ENCODE results near the gene MYOZ3.
A peak's percentile ranks its signal among the peaks of the same experiment; 100 is the strongest.

Gene MYOZ3

DNA sequence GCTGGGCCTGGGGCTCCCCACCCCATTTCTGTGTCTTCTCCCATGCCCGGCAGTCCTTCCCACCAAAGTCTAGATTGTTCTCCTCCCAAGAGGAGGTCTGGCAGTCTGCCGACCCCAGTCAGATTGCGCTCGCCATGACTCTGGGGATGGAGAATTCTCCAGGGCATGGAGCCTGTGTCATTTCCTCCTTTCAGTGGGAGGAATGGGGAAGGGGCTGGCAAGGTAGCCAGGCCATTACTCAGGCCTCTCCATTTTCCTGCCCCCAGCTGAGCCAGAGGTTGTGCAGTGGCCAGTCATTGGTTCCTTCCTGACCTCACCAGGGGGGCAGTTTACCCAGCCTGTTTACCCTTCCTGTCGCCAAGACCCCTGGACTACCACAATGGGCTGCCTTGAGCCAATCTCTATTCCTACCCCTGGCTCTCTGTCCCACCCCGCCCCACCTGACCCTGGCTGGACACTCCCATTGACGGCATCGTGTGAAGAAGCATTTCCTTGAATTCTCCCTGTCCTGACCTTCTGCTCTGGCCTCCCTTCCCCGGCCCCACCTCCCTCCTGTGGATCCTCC, 20.0 kb upstream of the MYOZ3 start:
- DNase-seq, result peak in 2 of 10 donors; percentile 56 to 63
- intact Hi-C loops (cut with DNase I), result no loop called here

DNA sequence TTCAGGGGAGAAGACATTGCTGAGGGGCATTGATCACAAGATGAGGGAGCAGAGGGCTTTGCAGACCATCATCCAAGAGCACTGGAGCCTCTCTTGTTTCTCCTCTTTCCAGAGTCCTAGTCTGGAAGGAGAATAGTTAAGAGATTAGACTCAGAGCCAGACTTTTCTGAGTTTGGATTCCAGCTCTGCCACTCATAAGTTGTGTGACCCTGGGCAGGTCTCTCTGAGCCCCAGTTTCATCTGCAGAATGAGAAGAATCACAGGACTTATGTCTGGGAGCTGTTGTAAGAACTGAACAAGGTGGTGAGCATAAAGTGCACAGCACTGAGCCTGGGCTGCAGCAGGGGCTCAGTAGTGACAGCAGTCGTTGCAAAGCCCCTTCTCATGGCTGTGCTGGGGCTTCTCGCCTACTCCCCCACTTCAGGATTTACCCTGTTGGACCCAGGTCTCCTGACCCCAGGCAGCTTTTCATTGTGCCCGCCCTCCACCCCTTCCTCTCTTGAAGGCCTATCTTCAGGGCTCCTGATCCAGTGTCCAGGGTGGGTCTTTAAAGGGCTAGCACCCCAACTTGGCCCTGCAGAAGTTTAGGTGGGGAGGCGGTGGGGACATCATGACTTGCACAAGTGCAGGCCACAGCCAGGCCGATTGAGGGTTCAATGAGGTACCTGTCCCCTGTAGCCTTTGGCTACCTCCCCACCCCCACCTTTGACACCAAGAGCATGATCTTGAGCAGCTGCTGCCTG, 19.1 kb upstream of the MYOZ3 start:
- DNase-seq, result peak in 2 of 10 donors; percentile 50 to 77
- intact Hi-C loops (cut with DNase I), result no loop called here

DNA sequence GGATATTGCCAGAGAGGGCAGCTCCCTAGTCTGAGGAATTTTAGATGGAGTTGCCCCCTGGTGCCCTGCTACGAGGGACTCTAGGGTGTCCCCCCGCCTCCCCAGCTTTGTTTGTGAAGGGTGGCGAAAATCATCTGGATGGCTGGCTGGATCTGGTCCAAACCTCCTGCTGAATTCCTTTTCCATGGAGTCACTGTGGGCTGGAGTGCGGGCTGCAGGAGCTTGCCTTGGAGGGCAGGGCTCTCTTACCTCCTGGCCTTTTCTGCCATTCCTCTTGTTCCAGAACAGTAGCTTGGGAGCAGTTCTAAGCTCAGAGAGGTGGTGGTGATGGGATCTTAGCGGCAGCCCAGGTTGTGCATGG, 18.5 kb upstream of the MYOZ3 start:
- peak in 2 of 10 donors; percentile 47 to 57 for DNase-seq
- intact Hi-C loops (cut with DNase I), result no loop called here

DNA sequence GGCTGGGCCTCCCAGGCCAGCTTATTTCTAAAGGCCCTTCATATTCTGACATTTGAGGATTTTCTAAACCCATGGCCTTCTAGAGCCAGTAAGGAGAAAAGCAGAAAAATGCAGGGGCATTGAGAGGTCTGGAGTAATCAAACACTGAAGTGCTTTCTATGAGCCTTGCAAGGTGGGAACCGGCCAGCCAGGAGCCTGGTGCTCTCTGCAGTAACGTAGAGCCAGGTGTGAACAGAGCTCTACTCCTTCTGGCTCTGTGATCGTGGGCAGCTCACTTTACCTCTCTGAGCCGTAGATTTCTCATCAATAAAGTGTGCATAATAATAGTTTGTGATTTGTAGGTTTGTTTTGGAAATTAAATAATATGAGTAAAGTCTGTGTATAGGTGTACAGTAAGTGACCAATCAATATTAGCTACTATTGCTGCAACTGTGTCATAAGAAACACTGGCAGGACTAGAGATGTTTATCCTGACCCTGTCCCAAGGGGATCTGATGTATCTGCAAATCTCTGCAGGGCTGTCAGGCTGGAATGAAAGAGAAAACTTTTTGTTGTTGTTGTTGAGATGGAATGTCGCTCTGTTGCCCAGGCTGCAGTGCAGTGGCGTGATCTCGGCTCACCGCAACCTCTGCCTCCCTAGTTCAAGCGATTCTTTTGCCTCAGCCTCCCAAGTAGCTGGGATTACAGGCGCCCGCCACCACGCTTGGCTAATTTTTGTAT, 17.9 kb upstream of the MYOZ3 start:
- DNase-seq, result peak in 2 of 10 donors; percentile 54 to 58
- intact Hi-C loops (cut with DNase I), result no loop called here

DNA sequence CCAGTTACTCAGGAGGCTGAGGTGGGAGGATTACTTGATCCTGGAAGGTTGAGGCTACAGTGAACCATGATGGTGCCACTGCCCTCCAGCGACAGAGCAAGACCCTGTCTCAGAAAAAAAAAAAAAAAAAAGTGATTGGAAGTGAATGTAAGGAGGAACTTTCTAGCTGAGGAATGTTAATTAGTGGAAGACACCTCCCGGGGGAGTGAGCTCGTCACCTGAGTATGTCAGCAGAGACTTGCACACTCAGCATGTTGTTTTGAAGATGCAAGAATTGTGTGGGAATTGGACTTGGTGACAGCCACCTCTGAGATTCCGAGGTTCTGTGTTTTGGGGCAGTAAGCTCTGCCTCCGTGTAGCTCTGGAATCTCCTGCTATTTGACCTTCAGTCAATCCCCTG, 17.0 kb upstream of the MYOZ3 start:
- DNase-seq, result peak in 1 of 10 donors; percentile 10
- intact Hi-C loops (cut with DNase I), result no loop called here

DNA sequence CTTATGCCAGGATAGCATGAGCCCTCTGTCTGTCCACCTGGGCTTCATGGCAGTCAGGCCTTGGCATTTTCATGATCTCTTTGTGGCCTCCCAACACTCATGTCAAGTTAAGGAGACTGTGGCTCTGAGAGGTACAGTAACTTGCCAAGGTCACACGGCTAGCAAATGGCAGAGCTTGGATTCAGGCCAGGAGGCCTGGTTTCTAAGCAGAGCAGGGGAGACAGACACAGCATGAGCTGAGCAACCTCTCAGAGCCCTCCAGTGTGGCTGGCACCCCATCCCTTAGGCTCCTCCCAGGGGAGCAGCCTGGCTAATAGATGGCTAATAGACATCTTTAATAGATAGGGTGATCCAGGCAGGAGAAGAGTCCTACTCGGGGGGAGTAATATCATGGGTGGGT, 16.5 kb upstream of the MYOZ3 start:
- intact Hi-C loops (cut with DNase I), result no loop called here
- peak in 3 of 10 donors; percentile 1 to 49 (median 27) for DNase-seq

DNA sequence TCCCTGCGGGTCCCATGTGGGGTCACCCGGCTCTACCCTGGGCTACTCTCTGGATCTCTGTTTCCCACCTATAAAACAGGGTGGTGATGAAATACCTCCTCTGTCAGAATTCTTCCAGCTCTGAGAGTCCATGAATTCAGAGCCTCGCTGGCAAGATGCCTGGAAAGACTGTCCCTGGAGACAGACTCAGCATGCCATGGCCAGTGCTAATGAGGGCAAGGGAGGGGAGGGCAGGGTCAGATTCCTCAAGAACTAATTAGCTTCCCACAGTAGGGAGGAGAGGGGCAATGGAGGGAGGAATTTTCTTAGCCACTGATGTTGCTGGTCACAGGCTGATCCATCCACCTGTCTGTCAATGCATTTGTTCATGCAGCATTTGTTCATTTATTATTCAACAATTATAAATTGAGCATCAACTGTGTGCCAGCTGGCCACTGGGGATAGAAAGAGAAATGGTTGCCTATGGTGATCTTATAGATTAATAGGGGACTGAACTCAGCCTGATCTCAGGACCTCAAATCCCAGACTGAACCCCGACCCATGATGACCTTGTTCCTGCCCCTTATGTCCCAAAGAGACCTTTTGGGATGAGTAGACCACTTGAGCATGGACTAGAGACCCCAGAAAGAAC, 15.9 kb upstream of the MYOZ3 start:
- peak in 4 of 10 donors; percentile 10 to 81 (median 39) for DNase-seq
- intact Hi-C loops (cut with DNase I), result no loop called here

DNA sequence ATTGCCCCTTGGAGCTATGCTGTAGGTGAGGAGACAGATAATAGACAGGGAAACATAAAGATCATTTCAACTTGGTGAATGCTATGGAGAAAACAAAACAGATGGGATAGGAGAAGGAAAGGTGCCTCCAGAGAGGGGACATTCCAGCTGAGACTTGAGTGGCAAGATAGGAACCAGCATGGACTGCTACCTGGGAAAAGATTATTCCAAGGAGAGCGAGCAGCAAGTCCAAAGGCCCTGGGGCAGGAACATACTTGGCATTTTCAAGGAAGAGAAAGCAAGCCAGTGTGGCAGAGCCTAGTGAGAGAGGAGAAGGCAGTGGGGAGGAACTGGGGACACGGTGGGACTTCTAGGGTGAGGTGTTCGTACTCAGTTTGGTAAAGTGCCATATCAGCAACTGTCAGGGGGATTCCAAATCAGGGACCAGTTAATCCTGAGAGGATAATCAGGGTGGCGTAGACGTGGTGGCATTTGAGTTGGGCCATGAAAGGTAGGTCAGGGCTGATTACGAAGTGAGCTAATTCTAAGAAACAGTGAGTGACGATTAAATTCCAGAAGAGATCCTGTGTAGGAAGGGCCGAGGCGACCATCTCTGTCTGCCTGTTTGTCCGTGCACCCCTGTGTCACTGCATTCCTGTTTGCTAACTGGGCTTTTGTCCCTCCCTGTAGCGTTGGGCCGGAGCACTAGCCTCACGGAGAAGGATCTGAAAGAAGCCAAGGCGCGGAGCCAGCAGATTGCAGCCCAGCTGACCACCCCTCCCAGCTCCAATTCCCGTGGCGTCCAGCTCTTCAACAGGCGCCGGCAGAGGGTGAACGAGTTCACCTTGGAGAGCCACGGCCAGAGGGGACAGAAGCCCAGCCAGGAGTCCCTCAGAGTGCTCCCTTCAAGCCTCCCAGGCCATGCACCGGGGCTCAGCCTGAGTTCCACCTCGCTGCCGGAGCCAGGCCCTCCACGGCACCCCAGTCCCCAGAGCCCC, 13.5 kb upstream of the MYOZ3 start:
- intact Hi-C loops (cut with DNase I), result no loop called here
- peak in 3 of 10 donors; percentile 16 to 85 (median 76) for DNase-seq

DNA sequence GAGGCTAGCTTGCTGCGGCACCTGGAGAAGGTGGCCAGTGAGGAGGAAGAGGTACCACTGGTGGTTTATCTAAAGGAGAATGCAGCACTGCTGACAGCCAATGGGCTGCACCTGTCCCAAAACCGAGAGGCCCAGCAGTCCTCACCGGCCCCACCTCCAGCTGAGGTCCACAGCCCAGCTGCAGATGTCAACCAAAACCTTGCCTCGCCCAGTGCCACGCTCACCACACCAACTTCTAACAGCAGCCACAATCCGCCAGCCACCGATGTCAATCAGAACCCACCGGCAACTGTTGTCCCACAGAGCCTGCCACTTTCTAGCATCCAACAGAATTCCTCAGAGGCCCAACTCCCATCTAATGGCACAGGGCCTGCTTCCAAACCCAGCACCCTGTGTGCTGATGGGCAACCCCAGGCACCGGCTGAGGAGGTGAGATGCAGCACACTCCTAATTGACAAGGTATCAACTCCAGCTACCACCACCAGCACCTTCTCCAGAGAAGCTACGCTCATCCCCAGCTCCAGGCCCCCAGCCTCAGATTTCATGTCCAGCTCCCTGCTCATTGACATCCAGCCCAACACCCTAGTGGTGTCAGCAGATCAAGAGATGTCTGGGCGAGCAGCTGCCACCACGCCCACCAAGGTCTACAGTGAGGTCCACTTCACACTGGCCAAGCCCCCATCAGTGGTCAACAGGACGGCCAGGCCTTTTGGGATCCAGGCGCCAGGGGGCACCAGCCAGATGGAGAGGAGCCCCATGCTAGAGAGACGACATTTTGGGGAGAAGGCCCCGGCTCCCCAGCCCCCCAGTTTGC, 12.6 kb upstream of the MYOZ3 start:
- peak in 4 of 10 donors; percentile 6 to 70 (median 64) for DNase-seq
- intact Hi-C loops (cut with DNase I), result no loop called here

DNA sequence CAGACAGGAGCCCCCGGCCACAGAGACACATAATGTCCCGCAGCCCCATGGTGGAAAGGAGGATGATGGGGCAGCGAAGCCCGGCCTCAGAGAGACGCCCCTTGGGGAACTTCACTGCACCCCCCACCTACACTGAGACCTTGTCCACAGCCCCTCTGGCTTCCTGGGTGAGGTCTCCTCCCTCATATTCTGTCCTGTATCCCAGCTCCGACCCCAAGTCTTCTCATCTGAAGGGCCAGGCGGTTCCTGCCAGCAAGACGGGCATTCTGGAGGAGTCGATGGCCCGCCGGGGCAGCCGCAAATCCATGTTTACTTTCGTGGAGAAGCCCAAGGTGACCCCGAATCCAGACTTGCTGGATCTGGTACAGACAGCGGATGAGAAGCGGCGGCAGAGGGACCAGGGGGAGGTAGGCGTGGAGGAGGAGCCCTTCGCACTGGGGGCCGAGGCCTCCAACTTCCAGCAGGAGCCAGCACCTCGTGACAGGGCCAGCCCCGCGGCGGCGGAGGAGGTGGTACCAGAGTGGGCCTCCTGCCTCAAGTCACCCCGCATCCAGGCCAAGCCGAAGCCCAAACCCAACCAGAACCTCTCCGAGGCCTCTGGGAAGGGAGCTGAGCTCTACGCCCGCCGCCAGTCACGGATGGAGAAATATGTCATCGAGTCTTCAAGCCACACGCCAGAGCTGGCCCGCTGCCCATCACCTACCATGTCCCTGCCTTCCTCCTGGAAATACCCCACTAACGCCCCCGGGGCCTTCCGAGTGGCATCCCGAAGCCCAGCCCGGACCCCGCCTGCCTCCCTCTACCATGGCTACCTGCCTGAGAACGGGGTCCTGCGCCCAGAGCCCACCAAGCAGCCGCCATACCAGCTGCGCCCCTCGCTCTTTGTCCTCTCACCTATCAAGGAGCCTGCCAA, 11.7 kb upstream of the MYOZ3 start:
- DNase-seq, result peak in 3 of 10 donors; percentile 78 to 87 (median 84)
- intact Hi-C loops (cut with DNase I), result no loop called here

DNA sequence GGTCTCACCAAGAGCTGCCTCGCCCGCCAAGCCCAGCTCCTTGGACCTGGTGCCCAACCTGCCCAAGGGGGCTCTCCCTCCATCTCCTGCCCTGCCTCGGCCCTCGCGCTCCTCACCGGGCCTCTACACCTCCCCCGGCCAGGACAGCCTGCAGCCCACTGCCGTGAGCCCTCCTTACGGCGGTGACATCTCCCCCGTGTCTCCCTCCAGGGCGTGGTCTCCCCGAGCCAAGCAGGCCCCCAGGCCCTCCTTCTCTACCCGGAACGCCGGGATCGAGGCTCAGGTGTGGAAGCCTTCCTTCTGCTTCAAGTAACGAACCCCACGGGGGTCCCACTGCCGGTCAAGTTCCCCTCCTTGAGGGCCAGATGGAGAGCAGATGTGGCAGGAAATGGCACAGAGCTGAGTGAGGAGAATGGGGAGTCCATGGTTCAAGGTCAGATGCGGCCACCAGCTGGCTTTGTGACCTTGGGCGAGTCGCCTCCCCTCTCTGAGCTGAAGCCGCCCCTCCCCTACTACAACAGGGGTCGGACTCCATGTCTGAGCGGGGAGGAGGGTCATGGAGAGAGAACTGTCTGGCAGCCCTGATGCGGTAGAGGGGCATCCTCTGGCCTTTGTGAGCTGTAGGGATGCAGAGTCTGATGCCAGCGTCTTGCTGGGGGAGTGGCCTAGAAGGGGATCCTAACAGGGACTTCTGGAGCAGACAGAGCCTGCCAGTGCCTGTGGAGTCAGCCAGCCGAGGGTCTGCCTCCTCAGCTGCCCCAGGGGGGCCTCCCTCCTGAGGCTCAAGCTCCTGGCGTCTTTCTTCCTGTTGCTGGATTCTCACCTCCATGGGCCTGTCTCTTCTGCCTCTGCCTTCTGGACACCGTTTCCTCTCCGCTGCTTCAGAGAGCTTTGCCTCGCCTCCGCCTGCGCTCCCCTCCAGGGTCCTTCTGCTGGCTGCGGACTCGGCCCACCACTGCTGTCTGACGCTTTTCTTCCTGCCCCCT, 10.7 kb upstream of the MYOZ3 start:
- DNase-seq, result peak in 4 of 10 donors; percentile 5 to 78 (median 50)
- intact Hi-C loops (cut with DNase I), result no loop called here

DNA sequence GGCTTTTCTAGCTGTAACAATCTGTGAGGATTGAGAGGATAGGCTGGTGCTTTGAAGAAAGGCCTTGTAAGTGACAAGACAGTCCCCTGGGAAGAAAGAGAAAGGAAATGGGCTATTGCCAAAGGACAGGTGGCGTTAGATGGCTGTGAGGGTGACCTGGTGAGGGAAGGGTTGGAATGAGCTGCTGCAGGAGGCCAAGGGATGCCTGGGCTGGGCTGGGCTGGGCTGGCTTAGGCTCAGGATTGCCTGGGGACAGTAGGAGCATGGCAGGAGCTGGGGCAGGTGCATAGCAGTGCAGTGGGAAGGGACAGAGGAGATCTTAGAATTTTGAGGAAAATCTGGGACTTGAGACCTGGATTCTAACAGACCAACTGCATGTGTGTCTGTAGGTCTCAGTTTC, 9.7 kb upstream of the MYOZ3 start:
- DNase-seq, result peak in 3 of 10 donors; percentile 2 to 69 (median 48)
- intact Hi-C loops (cut with DNase I), result no loop called here

DNA sequence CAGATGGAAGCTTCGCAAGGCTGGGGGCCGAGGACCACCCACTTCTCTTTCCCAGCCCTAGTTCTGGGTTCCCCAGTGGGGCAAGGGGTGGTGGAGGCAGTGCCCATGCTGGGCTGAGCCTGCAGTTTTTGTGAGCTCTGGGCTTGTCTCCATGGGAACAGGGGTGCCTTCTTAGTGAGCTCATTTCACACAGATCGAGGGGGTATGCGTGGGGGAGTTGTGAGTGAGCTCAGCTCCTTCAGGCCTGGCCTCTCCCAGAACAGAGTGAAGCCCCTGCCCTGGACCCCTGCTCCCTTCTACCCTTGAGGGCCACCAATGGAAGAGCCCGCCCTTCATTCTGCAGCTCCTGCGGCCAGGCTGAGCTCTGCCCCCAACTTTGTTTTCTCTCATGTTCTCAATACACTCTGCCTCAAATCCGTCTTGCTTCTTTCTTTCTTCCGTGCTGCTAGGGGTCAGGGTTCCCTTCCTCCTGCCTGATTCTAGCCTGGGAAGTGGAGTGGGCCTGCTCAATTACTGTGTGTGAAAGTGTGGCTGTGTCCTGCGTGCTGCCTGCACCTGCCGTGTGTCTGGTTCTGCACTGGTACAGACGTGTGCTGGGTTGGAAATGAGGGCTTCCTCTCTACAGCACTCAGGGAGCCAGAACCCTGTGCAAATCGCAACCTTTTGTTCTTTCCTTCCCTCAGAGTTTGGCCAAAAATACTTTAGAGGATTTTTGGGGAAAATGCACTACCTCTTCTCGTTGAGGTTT, 9.0 kb upstream of the MYOZ3 start:
- DNase-seq, result peak in 4 of 10 donors; percentile 9 to 85 (median 76)
- intact Hi-C loops (cut with DNase I), result no loop called here

DNA sequence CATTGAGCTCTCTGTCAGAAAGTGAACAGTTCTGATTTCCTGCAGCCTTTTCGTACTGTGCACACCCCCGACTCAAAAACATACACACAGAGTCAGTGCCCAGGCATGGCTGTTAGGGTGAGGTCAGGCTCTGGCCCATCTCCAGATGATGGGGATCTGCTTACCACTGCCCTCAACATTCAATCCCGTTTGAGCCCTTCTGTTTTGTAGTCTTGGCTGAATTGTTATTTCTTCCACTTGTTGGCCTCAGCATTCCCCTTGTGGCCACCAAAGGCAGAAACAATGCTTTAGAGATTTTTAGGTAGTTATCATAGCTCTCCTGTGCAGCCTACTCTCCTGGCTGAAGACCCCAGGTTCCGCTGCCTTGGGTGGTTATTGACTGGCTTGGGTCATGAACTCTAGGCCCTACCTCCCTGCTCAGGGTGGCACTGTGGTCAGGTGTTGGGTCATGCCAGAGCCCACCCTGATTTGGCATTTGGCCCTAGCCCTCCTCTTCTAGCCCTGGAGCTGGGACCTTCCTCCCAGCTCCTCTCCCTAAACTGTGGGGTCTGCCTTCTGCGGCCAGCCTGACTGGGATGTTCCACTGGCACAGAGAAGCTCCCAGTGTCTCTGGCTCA, 7.8 kb upstream of the MYOZ3 start:
- DNase-seq, result peak in 3 of 10 donors; percentile 3 to 26 (median 19)
- intact Hi-C loops (cut with DNase I), result no loop called here

DNA sequence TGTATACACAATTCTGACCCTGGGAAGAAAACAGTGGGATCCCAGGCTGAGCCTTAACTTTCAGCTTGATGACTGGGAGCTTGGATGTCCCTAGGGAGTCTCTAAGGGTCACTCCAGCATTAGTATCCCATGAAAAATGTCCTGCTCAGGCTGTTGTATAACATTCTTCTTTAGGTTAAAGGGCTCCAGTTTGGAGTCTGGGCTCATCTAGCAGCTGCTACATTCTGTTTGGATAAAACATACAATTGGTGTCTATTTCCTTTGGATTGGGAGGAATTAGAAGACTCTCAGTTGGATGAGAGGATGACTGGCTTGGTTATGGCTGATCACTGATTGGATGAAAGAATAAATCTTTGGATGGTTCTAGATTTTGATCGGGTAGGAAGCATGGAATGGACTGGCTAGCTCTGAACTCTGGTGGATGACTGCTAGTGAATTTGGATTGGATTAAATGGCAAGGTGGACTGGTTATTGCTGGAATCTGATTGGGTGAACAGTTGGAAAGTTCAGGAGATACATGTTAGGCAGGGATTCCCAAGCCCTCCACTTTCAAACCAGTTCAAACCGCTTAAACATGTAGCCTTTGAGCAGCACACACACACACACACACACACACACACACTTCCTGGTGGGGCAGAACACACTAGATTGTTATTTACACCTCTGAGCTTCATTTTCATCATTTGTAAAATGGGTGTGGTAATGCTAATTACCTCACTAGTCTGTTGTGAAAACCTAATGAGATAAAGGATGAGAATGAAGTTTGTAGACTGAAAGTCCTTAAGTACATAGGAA, 7.1 kb upstream of the MYOZ3 start:
- DNase-seq, result no peak
- intact Hi-C loops (cut with DNase I), result no loop called here

Data from posterior cingulate gyrus (tissue), 11 donors.